T1000 (cell line): ENCODE measurements around the gene OR13J1.
"Not testable (repeated sequence)": the region's sequence is repeated elsewhere in the genome, so short reads cannot be mapped to it uniquely, and the experiment has no call there.

Source experiments
- DNase-seq: peaks from one replicate; lab custom pipeline; 2025; ENCODE audit warnings: mixed read lengths; lab: John Stamatoyannopoulos, UW

OR13J1 gene

DNA sequence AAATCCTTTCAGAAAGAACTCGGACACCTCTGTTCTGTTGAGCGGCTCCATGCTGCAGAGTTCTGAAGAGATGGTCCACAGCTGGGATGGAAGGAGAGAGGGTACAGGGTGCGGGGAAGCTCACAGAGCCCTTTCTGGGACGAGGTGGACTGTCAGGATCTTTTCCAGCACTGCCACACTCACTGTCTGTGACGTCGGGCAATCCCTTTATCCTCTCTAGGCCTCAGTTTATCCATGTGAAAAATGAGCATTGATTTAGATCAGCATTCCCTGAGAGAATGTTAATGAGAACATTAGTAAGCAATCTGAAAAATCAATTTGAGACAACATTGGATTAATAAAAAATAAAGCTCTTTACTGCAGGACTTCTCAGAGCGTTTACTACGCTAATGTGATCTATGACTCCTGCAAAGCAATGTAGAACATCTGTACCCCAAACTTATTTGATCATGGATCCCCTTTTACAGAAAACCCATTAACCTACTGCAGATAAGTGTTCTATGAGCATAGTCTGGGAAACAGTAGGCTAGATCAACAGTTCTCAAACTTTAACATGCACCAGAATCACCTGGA is at the start of gene OR13J1:
Gene OR13J1, minus strand, starts transcription at position 51 of the 573 bp plus-strand sequence. Its CDS starts 0 bp downstream, at position 51.
- DNase-seq: no peak

DNA sequence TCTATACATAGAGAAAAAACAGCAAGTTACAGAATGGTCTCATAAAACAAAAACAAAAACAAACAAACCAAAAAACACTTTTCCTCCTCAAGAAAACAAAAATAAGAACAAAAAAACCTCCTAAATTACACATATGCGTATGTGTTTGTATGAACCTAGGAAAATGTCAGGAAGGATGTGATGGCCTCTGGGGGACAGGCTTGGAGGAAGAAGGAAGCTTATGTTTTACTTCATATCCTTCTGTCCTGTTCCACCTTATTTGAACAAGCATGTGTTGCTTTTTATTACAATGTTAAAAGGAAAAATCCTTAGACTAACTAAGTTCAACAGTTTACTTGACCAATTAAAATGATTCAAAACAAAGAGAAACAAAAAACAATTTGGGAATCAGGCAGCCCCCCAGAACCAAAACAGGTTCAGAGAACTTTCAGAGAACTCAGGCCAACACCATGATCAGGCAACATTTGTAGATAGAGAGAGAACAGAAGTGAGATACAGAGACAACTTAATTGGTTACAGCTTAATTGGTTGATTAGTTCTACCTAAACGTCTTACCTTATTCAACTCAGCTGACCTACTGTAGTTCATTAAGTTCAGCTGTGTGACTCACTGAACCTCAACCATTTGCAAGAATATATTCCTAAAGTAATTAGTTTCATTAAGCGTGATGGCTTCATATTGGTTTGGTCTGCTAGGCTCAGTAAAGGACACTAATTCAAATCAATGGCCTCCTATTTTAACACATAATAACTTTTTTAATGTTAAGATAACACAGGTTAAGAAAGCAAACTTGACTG is 49.2 kb upstream of the OR13J1 start:
- DNase-seq: no peak

- DNase-seq: no peak
These were observed 48.6 kb upstream of the OR13J1 start for GRCh38 chr9:35918780-35919179.

GRCh38 chr9:35917261-35917660 is 47.1 kb upstream of the OR13J1 start:
- no peak for DNase-seq

DNA sequence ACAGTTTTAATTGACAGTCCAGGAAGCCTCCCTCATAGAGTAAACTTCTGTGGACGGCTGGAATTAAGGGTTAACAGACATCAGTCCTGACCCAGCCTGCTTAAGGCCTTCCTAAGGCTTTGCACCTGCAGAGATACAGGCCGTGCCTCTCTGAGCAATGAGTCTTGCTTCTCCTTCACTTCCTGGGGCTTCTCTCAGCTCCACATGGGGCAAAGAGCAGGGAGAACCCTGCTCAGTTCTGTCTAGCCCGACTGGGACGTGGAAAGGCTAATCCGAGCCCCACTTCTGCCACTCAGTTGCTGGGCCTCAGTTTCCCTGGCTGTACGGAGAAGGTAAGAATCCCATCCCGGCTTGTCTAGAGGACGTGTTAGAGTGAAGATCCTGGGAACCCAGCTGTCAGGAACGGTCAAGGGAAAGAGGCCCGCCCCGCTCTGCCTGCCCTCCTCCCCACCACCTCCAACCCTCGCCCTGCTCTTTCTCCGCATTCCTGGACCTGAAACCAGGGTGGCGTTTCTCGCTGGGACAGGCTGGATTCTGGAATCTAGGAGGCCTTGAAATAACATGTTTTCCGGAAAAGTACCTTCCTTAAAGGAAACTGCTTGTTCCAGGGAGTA is 45.6 kb upstream of the OR13J1 start:
- DNase-seq: no peak

GRCh38 chr9:35914301-35914807 is 44.2 kb upstream of the OR13J1 start:
- no peak for DNase-seq

GRCh38 chr9:35913429-35913828 is 43.2 kb upstream of the OR13J1 start:
- DNase-seq: not testable (repeated sequence)

- no peak for DNase-seq
These were observed 42.7 kb upstream of the OR13J1 start for GRCh38 chr9:35912791-35913400.

DNA sequence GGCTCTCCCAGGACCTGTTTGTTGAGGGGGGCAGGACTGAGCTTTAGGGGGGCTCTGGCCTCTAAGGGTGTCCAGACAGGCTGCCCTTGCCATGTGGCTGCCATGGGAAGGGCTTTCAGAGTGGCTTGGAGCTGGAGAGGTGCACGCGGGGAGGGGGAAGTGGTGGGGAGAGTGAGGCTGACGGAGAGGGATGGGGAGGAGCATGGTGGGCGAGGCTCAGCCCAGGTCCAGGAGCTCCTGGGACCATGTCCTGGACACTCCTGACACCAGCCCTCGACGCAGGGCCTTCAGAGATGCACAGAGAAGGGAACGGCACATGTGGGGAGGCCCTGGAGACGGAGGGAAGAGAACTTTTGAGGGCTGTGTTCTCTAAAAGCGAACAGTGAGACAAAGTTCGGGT is 41.5 kb upstream of the OR13J1 start:
- DNase-seq: no peak

GRCh38 chr9:35910613-35911359 is 40.6 kb upstream of the OR13J1 start:
- DNase-seq: no peak

DNA sequence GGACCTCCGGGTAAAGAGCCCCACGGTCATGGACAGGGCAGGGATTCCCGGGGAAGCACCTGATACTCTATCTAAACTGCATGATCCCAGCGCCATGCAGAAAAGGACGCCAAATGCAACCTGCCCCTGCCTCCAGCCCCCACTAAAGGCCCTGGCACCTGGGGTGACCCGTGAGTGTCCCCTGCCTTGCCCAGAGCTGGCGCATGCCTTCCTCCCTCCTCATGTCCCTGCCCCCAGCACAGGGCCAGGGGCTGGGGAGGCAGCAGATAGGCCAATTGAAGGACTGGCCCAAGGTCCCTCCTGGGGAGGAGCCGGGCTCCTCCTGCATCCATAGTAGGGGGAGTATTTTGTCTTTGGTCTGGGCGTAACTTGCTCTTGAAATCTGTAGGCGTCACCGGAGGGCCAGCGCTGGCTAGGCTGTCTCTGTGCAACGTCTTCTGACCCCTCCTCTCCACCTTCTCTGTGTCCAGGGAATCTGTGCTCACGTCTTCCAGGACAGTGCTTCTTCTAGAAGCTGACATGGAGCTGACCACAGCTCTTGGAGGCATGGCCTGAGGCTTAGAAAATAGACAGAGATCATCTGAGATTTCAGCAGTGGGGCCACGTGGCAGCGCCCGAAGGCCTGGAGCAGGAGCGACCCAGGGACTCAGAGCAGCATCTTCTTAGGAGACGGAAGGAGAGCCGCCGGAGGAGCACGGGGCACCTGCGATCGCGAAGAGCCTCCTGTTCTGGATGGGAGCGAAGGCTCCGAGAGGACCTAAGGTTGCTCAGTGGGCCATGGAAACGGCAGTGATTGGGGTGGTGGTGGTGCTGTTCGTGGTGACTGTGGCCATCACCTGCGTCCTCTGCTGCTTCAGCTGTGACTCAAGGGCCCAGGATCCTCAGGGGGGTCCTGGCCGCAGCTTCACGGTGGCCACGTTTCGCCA is 39.7 kb upstream of the OR13J1 start:
- no peak for DNase-seq

DNA sequence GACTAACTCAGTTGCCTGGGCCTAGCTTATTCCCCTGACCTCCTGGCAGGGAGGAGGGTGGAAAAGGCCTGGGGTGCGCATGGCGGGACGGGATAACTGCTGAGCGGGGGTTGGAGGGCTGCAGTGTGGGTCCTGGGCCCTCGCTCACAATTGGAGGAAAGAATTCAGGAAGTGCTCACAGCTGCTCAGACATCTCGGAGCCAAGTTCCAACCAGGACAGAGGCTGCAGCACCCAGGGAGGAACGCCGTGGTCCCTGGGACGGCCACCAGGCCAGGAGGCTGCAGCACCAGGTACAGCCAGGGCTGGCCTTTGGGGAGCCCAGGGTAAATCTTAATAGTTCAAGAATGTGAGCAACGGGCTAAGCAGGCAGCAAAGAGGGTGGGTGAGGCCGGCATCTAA is 39.1 kb upstream of the OR13J1 start, which contains the start of gene SPAAR:
Gene SPAAR, plus strand, starts transcription at position 217 of the 400 bp plus-strand sequence. CDS start 974 bp downstream, outside the sequence.
- no peak for DNase-seq

DNA sequence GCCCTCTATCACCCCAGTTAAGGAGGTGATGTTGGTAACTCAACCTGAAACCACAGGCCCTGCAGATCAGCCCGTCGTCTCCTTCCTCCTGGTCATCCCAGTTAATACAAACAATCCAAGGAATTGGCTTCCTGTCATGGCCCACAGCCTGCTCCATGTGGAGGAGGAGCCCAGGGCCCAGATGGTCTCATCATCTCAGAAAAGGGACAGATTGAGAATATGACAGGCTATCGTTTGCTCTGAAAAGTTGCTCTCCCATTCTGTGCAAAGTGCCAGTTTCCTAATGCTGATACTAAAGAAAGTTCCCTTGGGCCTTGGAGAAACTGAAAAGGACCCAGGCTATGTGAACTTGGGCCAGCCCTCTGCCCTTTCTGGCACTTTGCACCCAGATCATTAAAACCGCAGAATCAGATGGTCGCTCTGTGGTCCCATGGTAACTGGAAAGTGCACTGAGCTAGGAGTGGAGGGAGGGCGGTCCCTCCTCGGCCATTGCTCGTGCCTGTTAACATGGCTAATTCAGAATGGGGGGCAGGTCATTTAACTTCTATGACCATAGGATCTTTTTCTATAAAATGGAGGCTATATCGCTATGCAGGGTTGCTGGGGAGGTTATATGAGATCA is 38.4 kb upstream of the OR13J1 start:
- DNase-seq: no peak

DNA sequence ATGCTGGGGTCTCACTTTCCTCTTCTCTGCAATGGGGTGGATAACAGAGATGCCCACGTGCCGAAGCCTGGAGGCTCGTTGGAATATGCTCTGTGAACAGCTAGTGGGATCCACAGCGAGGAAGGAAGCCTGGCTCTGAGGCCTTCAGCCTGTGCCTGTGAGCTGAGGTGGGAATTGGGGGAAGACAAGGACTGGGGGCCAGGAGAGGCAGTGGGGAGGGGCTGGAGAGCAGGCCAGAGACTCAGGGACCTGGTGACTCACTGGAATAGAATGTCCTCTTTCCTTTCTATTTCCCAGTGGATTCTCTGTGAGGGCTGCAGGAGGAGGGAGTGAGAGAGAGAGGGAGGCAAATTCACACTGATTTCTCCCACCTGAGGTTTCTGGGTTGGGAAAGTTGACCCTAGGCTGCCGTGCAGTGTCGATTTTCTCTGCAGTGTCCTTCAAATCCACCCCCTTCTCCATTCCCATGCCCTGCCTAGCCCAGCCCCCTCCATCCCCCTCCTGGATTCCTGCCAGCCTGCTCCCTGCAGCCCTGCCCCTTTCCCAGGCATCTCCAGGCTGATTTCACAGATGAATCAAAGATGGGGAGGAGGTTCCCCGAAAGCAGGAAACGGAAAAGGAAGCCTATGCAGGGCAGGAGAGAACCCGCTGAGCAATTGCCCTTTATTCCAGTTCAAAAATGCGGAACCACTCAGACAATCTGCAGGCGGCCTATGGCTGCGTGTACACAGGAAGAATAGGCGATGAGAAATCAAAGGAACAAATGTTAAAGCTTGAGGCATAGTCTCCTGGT is 37.7 kb upstream of the OR13J1 start:
- DNase-seq: peak; percentile 69

DNA sequence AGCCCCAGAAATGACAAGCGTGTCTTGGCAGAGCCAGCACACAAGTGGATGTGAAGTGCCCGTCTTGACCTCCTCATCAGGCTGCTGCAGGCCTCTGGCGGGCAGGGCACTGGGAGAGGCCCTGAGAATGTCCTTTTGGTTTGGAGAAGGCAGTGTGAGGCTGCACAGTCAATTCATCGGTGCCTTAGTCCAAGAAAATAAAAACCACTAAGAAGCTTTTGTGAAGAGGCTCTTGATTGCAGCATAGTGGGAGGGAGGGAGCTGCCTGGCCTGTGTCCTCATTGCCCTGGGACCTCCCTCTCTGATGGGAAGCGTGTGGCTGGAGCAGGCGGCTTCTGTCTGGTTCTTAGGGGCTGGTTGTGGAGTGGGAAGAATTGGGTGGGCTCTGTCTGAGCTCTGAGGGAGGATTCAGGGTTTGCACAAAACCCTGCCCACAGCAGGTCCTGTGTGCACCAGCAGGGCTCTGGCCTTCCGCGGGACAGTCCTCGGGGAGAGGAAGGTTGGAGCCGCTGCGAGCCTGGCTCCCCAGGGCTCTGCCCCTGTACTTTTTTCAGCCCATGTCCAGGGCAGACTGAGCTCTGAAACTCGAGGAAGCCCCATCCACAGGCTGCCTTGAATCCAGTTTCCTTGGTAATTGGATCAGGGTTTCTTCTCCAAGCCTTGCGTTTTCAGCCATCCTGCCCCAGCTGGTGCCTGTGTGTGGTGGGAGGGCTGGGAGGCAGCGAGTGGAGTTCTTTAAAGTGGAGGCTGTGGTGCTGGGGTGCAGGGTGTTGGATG is 36.9 kb upstream of the OR13J1 start:
- no peak for DNase-seq

DNA sequence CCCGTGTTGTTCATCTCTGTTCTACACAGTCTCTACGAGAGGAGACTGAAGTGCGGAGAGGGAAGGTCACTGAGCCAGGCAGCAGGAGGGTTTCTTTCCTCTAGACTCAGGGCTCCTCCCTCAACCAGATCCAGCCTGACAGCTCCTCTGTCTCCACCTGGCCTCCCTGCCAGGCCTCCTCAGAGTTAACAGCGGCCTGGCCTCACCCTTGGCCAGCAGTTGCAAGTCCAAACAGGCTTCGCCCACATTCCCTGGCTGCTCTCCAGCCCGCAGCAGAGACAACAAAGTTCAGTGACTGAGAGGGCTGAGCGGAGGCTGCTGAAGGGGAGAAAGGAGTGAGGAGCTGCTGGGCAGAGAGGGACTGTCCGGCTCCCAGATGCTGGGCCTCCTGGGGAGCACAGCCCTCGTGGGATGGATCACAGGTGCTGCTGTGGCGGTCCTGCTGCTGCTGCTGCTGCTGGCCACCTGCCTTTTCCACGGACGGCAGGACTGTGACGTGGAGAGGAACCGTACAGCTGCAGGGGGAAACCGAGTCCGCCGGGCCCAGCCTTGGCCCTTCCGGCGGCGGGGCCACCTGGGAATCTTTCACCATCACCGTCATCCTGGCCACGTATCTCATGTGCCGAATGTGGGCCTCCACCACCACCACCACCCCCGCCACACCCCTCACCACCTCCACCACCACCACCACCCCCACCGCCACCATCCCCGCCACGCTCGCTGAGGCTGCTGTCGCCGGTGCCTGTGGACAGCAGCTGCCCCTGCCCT is 35.9 kb upstream of the OR13J1 start, which contains the start of gene HRCT1:
Gene HRCT1, plus strand, starts transcription at position 291 of the 768 bp plus-strand sequence. Its CDS starts 86 bp downstream, at position 377.
- peak; percentile 36 for DNase-seq

GRCh38 chr9:35905051-35905781 is 35.0 kb upstream of the OR13J1 start:
- no peak for DNase-seq
